Effector memory CD4-positive, alpha-beta T cell (primary cell): ENCODE data around the gene BORCS5.
"Not testable (repeated sequence)": the region's sequence is repeated elsewhere in the genome, so short reads cannot be mapped to it uniquely, and the experiment has no call there.

ENCODE experiments used
- DNase-seq, 3 donors: peaks; one replicate each; pipeline ENCODE4 v3.0.0-alpha.2; 2020
- H3K27ac ChIP-seq: 2 replicates; pipeline ENCODE4 v1.7.0; 2013; ENCODE audit warnings: mild to moderate bottlenecking, low read length, moderate library complexity; ENCODE audit not compliant: insufficient read depth, poor library complexity, severe bottlenecking
- H3K27me3 ChIP-seq: replicated peaks from 2 replicates; pipeline ENCODE4 v1.7.0; 2013; ENCODE audit warnings: mild to moderate bottlenecking, low read length; ENCODE audit not compliant: insufficient read depth, control insufficient read depth, poor library complexity, severe bottlenecking
- H3K36me3 ChIP-seq: 2 replicates; pipeline ENCODE4 v1.7.0; 2013; ENCODE audit warnings: mild to moderate bottlenecking, low read length, moderate library complexity; ENCODE audit not compliant: control insufficient read depth, insufficient read depth
- H3K4me1 ChIP-seq: 2 replicates; pipeline ENCODE4 v1.7.0; 2013; ENCODE audit warnings: low read length, mild to moderate bottlenecking; ENCODE audit not compliant: control insufficient read depth, insufficient read depth, poor library complexity, severe bottlenecking
- H3K4me3 ChIP-seq: 2 replicates; pipeline ENCODE4 v1.7.0; 2013; ENCODE audit warnings: low read length, low read depth, mild to moderate bottlenecking; ENCODE audit not compliant: insufficient read depth, poor library complexity, severe bottlenecking
- H3K9me3 ChIP-seq: 2 replicates; pipeline ENCODE4 v1.7.0; 2013; ENCODE audit warnings: mild to moderate bottlenecking, low read length, moderate library complexity; ENCODE audit not compliant: control insufficient read depth

BORCS5 gene

GRCh38 chr12:12469386-12469785 lies 112.5 kb downstream of the BORCS5 start:
- no peak overlapping the region for H3K4me3 ChIP-seq
- H3K4me1 ChIP-seq = peaks cover 59% of the 10 kb centered on the region
- peak overlapping the region; percentile 2 for H3K27ac ChIP-seq
- H3K9me3 ChIP-seq = no peaks in the 10 kb centered on the region
- DNase-seq = no peak
- no peaks in the 10 kb centered on the region for H3K36me3 ChIP-seq
- no peaks in the 10 kb centered on the region for H3K27me3 ChIP-seq

- Histone ChIP-seq H3K4me1 (peaks cover 56% of the 10 kb centered on the region), H3K27ac (peak overlapping the region; percentile 25), H3K36me3 (no peaks in the 10 kb centered on the region), H3K27me3 (no peaks in the 10 kb centered on the region), H3K4me3 (no peak overlapping the region), H3K9me3 (no peaks in the 10 kb centered on the region)
- DNase-seq = no peak
These were observed 114.0 kb downstream of the BORCS5 start for GRCh38 chr12:12470751-12471306.

- DNase-seq, H3K4me3 ChIP-seq, H3K9me3 ChIP-seq, H3K27ac ChIP-seq, H3K27me3 ChIP-seq: not testable (repeated sequence)
- Histone ChIP-seq H3K4me1 (peaks cover 49% of the 10 kb centered on the region), H3K36me3 (peaks cover 13% of the 10 kb centered on the region)
These were observed 115.4 kb downstream of the BORCS5 start for GRCh38 chr12:12471982-12472961.

- no peak overlapping the region for H3K4me3 ChIP-seq
- peaks cover 40% of the 10 kb centered on the region for H3K4me1 ChIP-seq
- no peaks in the 10 kb centered on the region for H3K9me3 ChIP-seq
- no peaks in the 10 kb centered on the region for H3K27me3 ChIP-seq
- H3K27ac ChIP-seq = peak overlapping the region; percentile 74
- no peak for DNase-seq
- peaks cover 21% of the 10 kb centered on the region for H3K36me3 ChIP-seq
These were observed 116.3 kb downstream of the BORCS5 start for GRCh38 chr12:12473223-12473622.

- Histone ChIP-seq H3K27ac (peak overlapping the region; percentile 74), H3K4me1 (peaks cover 31% of the 10 kb centered on the region), H3K4me3 (peak overlapping the region; percentile 6), H3K36me3 (peaks cover 32% of the 10 kb centered on the region), H3K9me3 (no peaks in the 10 kb centered on the region), H3K27me3 (no peaks in the 10 kb centered on the region)
- DNase-seq = peak in 2 of 3 donors; percentile 14 to 16
These were observed 117.6 kb downstream of the BORCS5 start for GRCh38 chr12:12474471-12474928.

GRCh38 chr12:12474931-12475795 lies 118.3 kb downstream of the BORCS5 start:
- H3K27ac ChIP-seq = peak overlapping the region; percentile 74
- H3K27me3 ChIP-seq = no peaks in the 10 kb centered on the region
- H3K9me3 ChIP-seq = no peaks in the 10 kb centered on the region
- peaks cover 31% of the 10 kb centered on the region for H3K4me1 ChIP-seq
- peaks cover 37% of the 10 kb centered on the region for H3K36me3 ChIP-seq
- peak; percentile 36 to 52 (median 44) for DNase-seq
- H3K4me3 ChIP-seq = peak overlapping the region; percentile 6

GRCh38 chr12:12476857-12477531 lies 120.1 kb downstream of the BORCS5 start:
- no peak for DNase-seq
- H3K27ac ChIP-seq = no peak overlapping the region

GRCh38 chr12:12477532-12477890 lies 120.6 kb downstream of the BORCS5 start:
- H3K27me3 ChIP-seq = no peaks in the 10 kb centered on the region
- H3K36me3 ChIP-seq = peaks cover 37% of the 10 kb centered on the region
- no peak overlapping the region for H3K27ac ChIP-seq
- H3K4me1 ChIP-seq = peaks cover 41% of the 10 kb centered on the region
- H3K9me3 ChIP-seq = no peaks in the 10 kb centered on the region
- H3K4me3 ChIP-seq = no peak overlapping the region
- DNase-seq = no peak

More at GRCh38 chr12:12476857-12477531, 120.1 kb downstream of the BORCS5 start:
- Histone ChIP-seq H3K4me1 (peaks cover 39% of the 10 kb centered on the region), H3K9me3 (no peaks in the 10 kb centered on the region), H3K27me3 (no peaks in the 10 kb centered on the region), H3K36me3 (peaks cover 37% of the 10 kb centered on the region), H3K4me3 (no peak overlapping the region)

GRCh38 chr12:12480074-12480473 lies 123.2 kb downstream of the BORCS5 start:
- Histone ChIP-seq H3K27ac (peak overlapping the region; percentile 35), H3K36me3 (peaks cover 37% of the 10 kb centered on the region), H3K27me3 (no peaks in the 10 kb centered on the region), H3K9me3 (no peaks in the 10 kb centered on the region), H3K4me3 (no peak overlapping the region), H3K4me1 (peaks cover 40% of the 10 kb centered on the region)
- DNase-seq = no peak
